ENCODE measurements around the gene TOM1.
"Not testable (repeated sequence)": the region's sequence is repeated elsewhere in the genome, so short reads cannot be mapped to it uniquely, and the experiment has no call there.

TOM1 gene

DNA sequence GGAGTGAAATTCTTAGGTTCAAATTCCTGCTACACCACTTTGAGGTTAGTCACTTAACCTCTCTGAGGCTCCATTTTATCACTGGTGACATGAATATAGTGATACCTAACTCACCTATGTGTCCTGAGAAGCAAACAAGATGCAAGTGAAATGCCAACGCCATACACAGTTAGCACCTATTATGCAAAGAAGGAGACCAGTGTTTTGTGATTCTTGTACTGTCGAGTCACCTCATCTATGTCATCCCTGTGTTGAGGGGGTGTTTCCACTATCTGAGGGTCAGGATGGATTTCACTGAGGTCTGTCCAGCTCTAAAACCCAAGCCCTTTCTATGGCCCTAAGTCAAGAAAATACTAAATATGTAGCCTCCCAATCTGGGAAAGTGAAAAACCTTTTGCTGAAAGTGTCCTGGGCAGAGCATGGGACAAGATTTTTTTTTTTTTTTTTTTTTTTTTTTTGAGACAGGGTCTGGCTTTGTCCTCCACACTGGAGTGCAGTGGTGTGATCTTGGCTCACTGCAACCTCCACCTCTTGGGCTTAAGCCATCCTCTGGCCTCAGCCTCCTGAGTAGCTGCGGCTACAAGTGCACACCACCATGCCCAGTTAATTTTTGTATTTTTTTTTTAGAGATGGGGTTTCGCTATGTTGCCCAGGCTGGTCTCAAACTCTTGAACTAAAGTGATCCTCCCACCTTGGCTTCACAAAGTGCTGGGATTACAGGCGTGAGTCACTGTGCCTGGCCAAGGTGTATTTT is 95.3 kb downstream of the TOM1 start:
- ATAC-seq, result no peak

DNA sequence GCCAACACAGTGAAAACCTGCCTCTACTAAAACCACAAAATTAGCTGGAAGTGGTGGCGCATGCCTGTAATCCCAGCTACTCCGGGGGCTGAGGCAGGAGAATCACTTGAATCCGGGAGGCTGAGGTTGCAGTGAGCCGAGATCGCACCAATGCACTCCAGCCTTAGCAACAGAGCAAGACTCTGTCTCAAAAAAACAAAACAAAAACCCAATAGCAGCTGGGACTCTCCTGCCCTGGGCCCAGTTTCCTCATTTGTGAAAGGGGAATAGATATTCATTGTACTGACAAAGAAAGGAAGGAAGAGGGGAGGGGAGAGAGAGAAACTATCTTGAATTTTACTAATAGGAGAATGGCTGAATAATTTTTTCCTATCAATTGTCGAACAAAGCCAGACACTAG is 96.9 kb downstream of the TOM1 start:
- not testable (repeated sequence) for DNase-seq, ATAC-seq

More for the DNA sequence above, 95.3 kb downstream of the TOM1 start:
- no peak for DNase-seq

DNA sequence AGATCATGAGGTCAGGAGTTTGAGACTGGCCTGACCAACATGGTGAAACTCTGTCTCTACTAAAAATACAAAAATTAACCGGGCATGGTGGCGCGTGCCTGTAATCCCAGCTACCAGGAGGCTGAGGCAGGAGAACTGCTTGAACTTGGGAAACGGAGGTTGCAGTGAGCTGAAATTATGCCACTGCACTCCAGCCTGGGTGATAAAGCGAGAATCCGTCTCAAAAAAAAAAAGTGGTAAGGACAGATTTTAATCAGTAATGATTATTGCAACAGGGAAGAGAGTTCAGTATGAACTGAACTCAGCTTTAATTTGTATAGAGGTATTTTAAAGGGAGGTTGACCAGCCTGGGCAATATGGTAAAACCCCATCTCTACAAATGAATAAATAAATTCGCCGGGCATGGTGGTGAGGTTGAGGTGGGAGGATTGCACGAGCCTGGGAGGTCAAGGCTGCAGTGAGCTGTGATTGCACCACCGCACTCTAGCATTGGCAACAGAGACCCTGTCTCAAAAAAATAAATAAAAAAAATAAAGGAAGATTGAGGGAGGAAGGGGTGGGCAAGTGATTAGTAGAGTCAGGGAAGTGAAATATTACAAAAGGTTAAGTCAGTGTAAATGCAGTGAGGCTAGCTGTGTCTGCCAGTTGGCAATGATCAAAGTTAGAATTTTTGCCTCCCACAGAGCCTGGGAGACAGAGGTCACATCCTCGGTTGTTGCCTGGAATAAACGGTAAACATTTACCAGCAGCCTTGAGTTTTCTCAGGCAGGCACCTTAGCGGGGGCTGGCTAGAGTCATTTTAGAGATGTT is 97.6 kb downstream of the TOM1 start:
- DNase-seq (no peak), ATAC-seq (no peak)

Data from stimulated activated naive CD8-positive, alpha-beta T cell treated with anti-CD3 and anti-CD28 coated beads, Interleukin-15, Interleukin-2, amounts not matched to agents 100 U/mL and 50 U/mL, for 24 hours (primary cell).